ENCODE measurements around the gene BUD31. TPM values are rescaled to one million over a fixed set of nuclear protein-coding genes. Genes with fewer than 3 reads are reported as not detected.

BUD31 gene
- total RNA-seq, 1 experiment from 2014 or later: 69.0 TPM

DNA sequence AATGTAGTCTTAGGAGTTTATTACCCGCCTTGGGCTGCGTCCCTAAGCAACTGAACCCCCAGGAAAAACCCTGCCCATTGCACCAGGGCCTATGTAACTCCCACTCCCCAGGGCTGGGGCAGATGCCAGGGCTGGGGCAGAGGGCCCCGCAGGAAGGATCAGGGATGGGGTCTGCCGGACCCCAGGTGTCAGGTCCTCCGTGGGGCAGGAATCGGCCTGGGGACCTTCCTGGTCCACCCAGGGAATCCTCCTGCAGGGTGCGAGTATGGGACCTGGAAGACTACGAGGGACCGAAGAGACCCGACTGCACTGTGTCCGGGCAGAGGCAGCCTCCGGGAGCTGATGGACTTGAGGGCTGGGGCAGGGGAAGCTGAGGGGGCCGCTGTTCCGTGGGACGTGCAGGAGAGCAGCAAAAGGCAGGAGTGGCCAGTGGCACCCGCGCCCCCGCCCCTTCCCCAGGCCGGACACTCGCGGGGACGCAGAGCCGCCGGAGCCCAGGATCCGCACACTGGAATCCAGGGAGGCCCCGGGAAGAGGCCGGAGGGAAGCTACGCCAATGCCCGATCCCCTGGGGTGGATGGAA, 59.7 kb downstream of the BUD31 start:
- Histone ChIP-seq H3K9me3 (no peaks in the 10 kb centered on the region), H3K27me3 (no peaks in the 10 kb centered on the region), H3K4me3 (no peak overlapping the region), H3K36me3 (peaks cover 5% of the 10 kb centered on the region)
- DNase-seq: no peak

Other genes starting within 250 kb of the BUD31 start
- gene KPNA7, start 200.9 kb upstream of the BUD31 start, total RNA-seq (2014; rRNA removed; shearing (Covaris generic); ENCODE audit: low replicate concordance): not detected in 2 replicates
- not detected in 2 replicates for gene MYH16, start 136.1 kb upstream of the BUD31 start, total RNA-seq (2014; rRNA removed; shearing (Covaris generic); ENCODE audit: low replicate concordance)
- 75.8 and 89.8 TPM in 2 replicates for gene ARPC1A, start 83.1 kb upstream of the BUD31 start, total RNA-seq (2014; rRNA removed; shearing (Covaris generic); ENCODE audit: low replicate concordance)
- gene ARPC1B, start 34.2 kb upstream of the BUD31 start, total RNA-seq (2014; rRNA removed; shearing (Covaris generic); ENCODE audit: low replicate concordance): 164 and 230 TPM in 2 replicates
- 156 and 207 TPM in 2 replicates for gene PDAP1, start 372 bp upstream of the BUD31 start, total RNA-seq (2014; rRNA removed; shearing (Covaris generic); ENCODE audit: low replicate concordance)
- 6.9 and 7.3 TPM in 2 replicates for gene PTCD1, start 29.8 kb downstream of the BUD31 start, total RNA-seq (2014; rRNA removed; shearing (Covaris generic); ENCODE audit: low replicate concordance)
- 9.3 and 15.3 TPM in 2 replicates for gene CPSF4, start 30.0 kb downstream of the BUD31 start, total RNA-seq (2014; rRNA removed; shearing (Covaris generic); ENCODE audit: low replicate concordance)
- 1,206 and 1,207 TPM in 2 replicates for gene ATP5MF, start 57.2 kb downstream of the BUD31 start, total RNA-seq (2014; rRNA removed; shearing (Covaris generic); ENCODE audit: low replicate concordance)
- 4.2 and 5.0 TPM in 2 replicates for gene ZNF789, start 63.9 kb downstream of the BUD31 start, total RNA-seq (2014; rRNA removed; shearing (Covaris generic); ENCODE audit: low replicate concordance)
- 10.4 and 13.3 TPM in 2 replicates for gene ZNF394, start 91.3 kb downstream of the BUD31 start, total RNA-seq (2014; rRNA removed; shearing (Covaris generic); ENCODE audit: low replicate concordance)
- gene ZKSCAN5, start 95.7 kb downstream of the BUD31 start, total RNA-seq (2014; rRNA removed; shearing (Covaris generic); ENCODE audit: low replicate concordance): 4.4 and 9.4 TPM in 2 replicates
- gene FAM200A, start 143.1 kb downstream of the BUD31 start, total RNA-seq (2014; rRNA removed; shearing (Covaris generic); ENCODE audit: low replicate concordance): 0.72 and 5.1 TPM in 2 replicates
- 23.1 and 36.7 TPM in 2 replicates for gene ZNF655, start 149.7 kb downstream of the BUD31 start, total RNA-seq (2014; rRNA removed; shearing (Covaris generic); ENCODE audit: low replicate concordance)
- gene TMEM225B, start 189.3 kb downstream of the BUD31 start, total RNA-seq (2014; rRNA removed; shearing (Covaris generic); ENCODE audit: low replicate concordance): not detected in 2 replicates
- 3.8 and 3.9 TPM in 2 replicates for gene ZSCAN25, start 208.0 kb downstream of the BUD31 start, total RNA-seq (2014; rRNA removed; shearing (Covaris generic); ENCODE audit: low replicate concordance)

Measured in MG63 (cell line).